ENCODE results near the gene TCFL5.

Gene TCFL5

GRCh38 chr20:62795023-62795761, 66.4 kb downstream of the TCFL5 start (continued):
- no peak for TF ChIP-seq PRDM4 (tag by site-specific recombination; IDR thresholded peaks at IDR 0.05)
- TF ChIP-seq ZNF16 (tag by site-specific recombination; IDR thresholded peaks at IDR 0.05; ENCODE audit: low read depth) = no peak
- TF ChIP-seq ZNF660 (tag by site-specific recombination; IDR thresholded peaks at IDR 0.05) = no peak
- TF ChIP-seq HIC1 (tag by site-specific recombination; IDR thresholded peaks at IDR 0.05) = peak; percentile 68; the same call in 1 of the 2 replicates
- peak; percentile 3; the same call in 1 of the 2 replicates for TF ChIP-seq ZBTB1 (tag by site-specific recombination; IDR thresholded peaks at IDR 0.05)
- no peak for TF ChIP-seq ZNF747 (tag by site-specific recombination; IDR thresholded peaks at IDR 0.05)
- TF ChIP-seq INSM2 (tag by site-specific recombination; IDR thresholded peaks at IDR 0.05) = 0 out of 2 replicates have a peak, but pooled peaks have one; percentile 12
- TF ChIP-seq ZBTB49 (tag by site-specific recombination; IDR thresholded peaks at IDR 0.05; ENCODE audit: low read depth) = no peak
- peak; percentile 89 for TF ChIP-seq ZNF335 (tag by site-specific recombination; conservative IDR thresholded peaks at IDR 0.05)
- peak; percentile 50; the same call in 1 of the 2 replicates for TF ChIP-seq SP3 (tag by site-specific recombination; IDR thresholded peaks at IDR 0.05)
- no peak for TF ChIP-seq ZNF133 (tag by site-specific recombination; IDR thresholded peaks at IDR 0.05)
- no peak for TF ChIP-seq PRDM6 (tag by site-specific recombination; IDR thresholded peaks at IDR 0.05)
- TF ChIP-seq ZNF184 (tag by site-specific recombination; IDR thresholded peaks at IDR 0.05) = no peak
- no peak for TF ChIP-seq AEBP2 (tag by site-specific recombination; IDR thresholded peaks at IDR 0.05; ENCODE audit: borderline replicate concordance)
- no peak for TF ChIP-seq ZNF280D (tag by site-specific recombination; IDR thresholded peaks at IDR 0.05)
- no peak for TF ChIP-seq ZSCAN30 (tag by site-specific recombination; IDR thresholded peaks at IDR 0.05)
- TF ChIP-seq ZNF221 (tag by site-specific recombination; IDR thresholded peaks at IDR 0.05; ENCODE audit: borderline replicate concordance) = no peak
- no peak for TF ChIP-seq ZNF501 (tag by site-specific recombination; IDR thresholded peaks at IDR 0.05)
- TF ChIP-seq ZNF398 (tag by site-specific recombination; IDR thresholded peaks at IDR 0.05) = no peak
